Activated T-helper 2 cell treated with anti-CD3 and anti-CD28 coated beads, Interferon-gamma antibody, Interleukin-2, Interleukin-4, amounts not matched to agents 10 μg/mL and 5 μg/mL and 100 μg/mL, durations not matched to agents 14 hours and 24 hours and 36 hours (primary cell): Measurements from ENCODE around the gene HMGCLL1. TPM values are rescaled to one million over a fixed set of nuclear protein-coding genes. Genes with fewer than 3 reads are reported as not detected.

ENCODE experiments used
- DNase-seq: peaks from one replicate; pipeline ENCODE4 v3.0.0; 2021; ENCODE audit warnings: low spot score
- H3K27ac Mint-ChIP-seq: one replicate; pipeline ENCODE4 v1.8.0; 2021; ENCODE audit warnings: mixed read lengths
- H3K27me3 Mint-ChIP-seq: one replicate; pipeline ENCODE4 v1.8.0; 2021; ENCODE audit warnings: low read depth, mixed read lengths
- H3K36me3 Mint-ChIP-seq: one replicate; pipeline ENCODE4 v1.8.0; 2021; ENCODE audit warnings: low read depth, mixed read lengths
- H3K4me1 Mint-ChIP-seq: one replicate; pipeline ENCODE4 v1.8.0; 2021; ENCODE audit warnings: low read depth, mixed read lengths
- H3K4me3 Mint-ChIP-seq: one replicate; pipeline ENCODE4 v1.8.0; 2021; ENCODE audit warnings: low read depth, mild to moderate bottlenecking, moderate library complexity, mixed read lengths
- H3K9me3 Mint-ChIP-seq: one replicate; pipeline ENCODE4 v1.8.0; 2021; ENCODE audit warnings: mixed read lengths
- intact Hi-C: fragments of 100-400 bp; cut with micrococcal nuclease; formaldehyde crosslinking; loops from one replicate; pipeline ENCODE4 v1.15.1; 2023
- total RNA-seq: library from RNA; stranded (reverse); gene quantifications from 2 replicates; pipeline ENCODE4 v1.2.3, GENCODE V29; 2022

The HMGCLL1 gene
- total RNA-seq, 1 donor from 2014 or later = not detected

GRCh38 chr6:55399351-55399750 is 179.6 kb downstream of the HMGCLL1 start:
- intact Hi-C loops = no loop called here
- no peak for DNase-seq
- H3K27ac Mint-ChIP-seq = no peak overlapping the region
- no peaks in the 10 kb centered on the region for H3K9me3 Mint-ChIP-seq
- H3K36me3 Mint-ChIP-seq = no peaks in the 10 kb centered on the region
- no peaks in the 10 kb centered on the region for H3K4me1 Mint-ChIP-seq
- H3K27me3 Mint-ChIP-seq = no peaks in the 10 kb centered on the region
- no peak overlapping the region for H3K4me3 Mint-ChIP-seq

GRCh38 chr6:55397986-55398385 is 181.0 kb downstream of the HMGCLL1 start:
- no peaks in the 10 kb centered on the region for H3K9me3 Mint-ChIP-seq
- H3K27ac Mint-ChIP-seq = no peak overlapping the region
- H3K27me3 Mint-ChIP-seq = no peaks in the 10 kb centered on the region
- H3K4me3 Mint-ChIP-seq = no peak overlapping the region
- intact Hi-C loops = no loop called here
- no peak for DNase-seq
- no peaks in the 10 kb centered on the region for H3K36me3 Mint-ChIP-seq
- no peaks in the 10 kb centered on the region for H3K4me1 Mint-ChIP-seq

GRCh38 chr6:55395871-55396270 is 183.1 kb downstream of the HMGCLL1 start:
- H3K27ac Mint-ChIP-seq = no peak overlapping the region
- H3K4me3 Mint-ChIP-seq = no peak overlapping the region
- peaks cover 4% of the 10 kb centered on the region for H3K9me3 Mint-ChIP-seq
- no peaks in the 10 kb centered on the region for H3K4me1 Mint-ChIP-seq
- H3K36me3 Mint-ChIP-seq = no peaks in the 10 kb centered on the region
- H3K27me3 Mint-ChIP-seq = no peaks in the 10 kb centered on the region
- intact Hi-C loops = no loop called here
- no peak for DNase-seq

DNA sequence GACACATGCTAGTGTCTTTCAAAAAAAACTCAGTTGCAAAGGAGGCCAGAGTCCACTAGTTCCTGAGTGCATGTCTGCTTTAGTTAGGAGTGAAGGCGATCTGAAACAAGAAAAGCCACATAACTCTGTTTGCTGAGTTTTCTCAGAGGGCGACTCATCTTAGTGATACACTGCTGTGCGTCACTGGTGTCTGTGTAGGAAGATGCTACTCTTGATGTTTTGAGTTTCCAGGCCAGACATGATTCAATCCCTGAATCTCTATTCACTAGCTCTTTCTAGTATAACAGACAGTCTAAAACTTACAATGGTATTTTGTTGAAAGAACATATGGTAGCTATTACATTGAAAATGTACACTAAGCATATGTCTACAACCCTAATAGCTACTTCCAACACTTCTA is 190.8 kb downstream of the HMGCLL1 start:
- peaks cover 16% of the 10 kb centered on the region for H3K9me3 Mint-ChIP-seq
- H3K36me3 Mint-ChIP-seq = no peaks in the 10 kb centered on the region
- H3K4me1 Mint-ChIP-seq = no peaks in the 10 kb centered on the region
- H3K4me3 Mint-ChIP-seq = no peak overlapping the region
- no peak for DNase-seq
- no peak overlapping the region for H3K27ac Mint-ChIP-seq
- intact Hi-C loops = no loop called here
- H3K27me3 Mint-ChIP-seq = no peaks in the 10 kb centered on the region
